BJ (cell line): Measurements from ENCODE around the gene TNFSF13. TPM values are rescaled to one million over a fixed set of nuclear protein-coding genes. Genes with fewer than 3 reads are reported as not detected.
"Not testable (repeated sequence)": the region's sequence is repeated elsewhere in the genome, so short reads cannot be mapped to it uniquely, and the experiment has no call there.

Experiments used
- CTCF ChIA-PET: fragments of 350-600 bp; formaldehyde crosslinking; extraction: SDS; loops from one replicate; lab custom pipeline; 2021; ENCODE audit warnings: antibody characterized with exemption, inconsistent platforms; lab: Yijun Ruan, JAX
- POLR2A ChIA-PET: fragments of 300-600 bp; sonication (Branson Sonifier 250); formaldehyde crosslinking; extraction: SDS; loops from one replicate; lab custom pipeline; 2021; ENCODE audit warnings: antibody characterized with exemption; lab: Charles Lee
- DNase-seq: peaks from one replicate; pipeline ENCODE4 v3.0.0-alpha.2; 2011; ENCODE audit warnings: low read depth
- H3K27me3 ChIP-seq: 2 replicates; pipeline ENCODE4 v1.6.0; 2011; ENCODE audit warnings: low read length; ENCODE audit not compliant: control insufficient read depth, insufficient read depth
- H3K36me3 ChIP-seq: 2 replicates; pipeline ENCODE4 v1.5.1; 2011; ENCODE audit warnings: low read length; ENCODE audit not compliant: control insufficient read depth, insufficient read depth
- H3K4me3 ChIP-seq: 2 replicates; pipeline ENCODE4 v1.5.1; 2011; ENCODE audit warnings: low read depth, mild to moderate bottlenecking, control low read depth, low read length
- polyA plus RNA-seq: library from polyadenylated mRNA; depleted of rRNA; stranded (reverse); fragments of >200 nt; gene quantifications from 2 replicates; pipeline ENCODE4 v1.2.3, GENCODE V29; 2011
- TF ChIP-seq, protein P1 (sequence below): IDR thresholded peaks from 2 replicates; pipeline ENCODE4 v1.5.1; 2011; ENCODE audit warnings: low read depth, mild to moderate bottlenecking, control low read depth, inconsistent platforms, low read length, moderate library complexity; ENCODE audit not compliant: insufficient read depth

The TNFSF13 gene
- polyA plus RNA-seq, 1 experiment = 2.4 TPM

DNA sequence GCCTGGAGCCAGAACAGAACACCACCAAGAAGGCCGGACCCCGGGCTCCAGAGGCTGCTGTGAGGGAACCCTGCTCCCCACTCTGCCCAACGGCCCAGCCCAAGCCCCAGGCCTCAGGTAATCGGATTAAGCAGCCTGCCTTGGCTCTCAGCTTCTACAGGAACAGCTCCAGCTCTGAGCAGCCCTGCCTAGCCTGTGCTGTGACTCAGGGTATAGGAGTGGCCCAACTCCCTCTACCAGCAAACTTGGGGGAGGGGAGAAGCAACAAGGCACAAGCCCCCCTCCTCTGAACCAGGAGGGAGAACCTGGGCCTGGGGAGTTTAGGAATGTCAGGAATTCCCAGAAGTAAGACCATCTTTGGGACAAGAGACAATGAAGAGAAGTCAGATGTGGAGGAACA is 32.2 kb downstream of the TNFSF13 start:
- TF ChIP-seq, protein P1, sequence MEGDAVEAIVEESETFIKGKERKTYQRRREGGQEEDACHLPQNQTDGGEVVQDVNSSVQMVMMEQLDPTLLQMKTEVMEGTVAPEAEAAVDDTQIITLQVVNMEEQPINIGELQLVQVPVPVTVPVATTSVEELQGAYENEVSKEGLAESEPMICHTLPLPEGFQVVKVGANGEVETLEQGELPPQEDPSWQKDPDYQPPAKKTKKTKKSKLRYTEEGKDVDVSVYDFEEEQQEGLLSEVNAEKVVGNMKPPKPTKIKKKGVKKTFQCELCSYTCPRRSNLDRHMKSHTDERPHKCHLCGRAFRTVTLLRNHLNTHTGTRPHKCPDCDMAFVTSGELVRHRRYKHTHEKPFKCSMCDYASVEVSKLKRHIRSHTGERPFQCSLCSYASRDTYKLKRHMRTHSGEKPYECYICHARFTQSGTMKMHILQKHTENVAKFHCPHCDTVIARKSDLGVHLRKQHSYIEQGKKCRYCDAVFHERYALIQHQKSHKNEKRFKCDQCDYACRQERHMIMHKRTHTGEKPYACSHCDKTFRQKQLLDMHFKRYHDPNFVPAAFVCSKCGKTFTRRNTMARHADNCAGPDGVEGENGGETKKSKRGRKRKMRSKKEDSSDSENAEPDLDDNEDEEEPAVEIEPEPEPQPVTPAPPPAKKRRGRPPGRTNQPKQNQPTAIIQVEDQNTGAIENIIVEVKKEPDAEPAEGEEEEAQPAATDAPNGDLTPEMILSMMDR = no peak
- ChIA-PET POLR2A (no interaction called here), CTCF (interaction anchor here (1.1 to 4.3 kb wide), 11 partner anchors 10 to 147 kb away, joined by 3 to 29 read pairs (median 11); partner anchors contain the start of genes CD68, TNFSF13, TP53 and WRAP53)
- Histone ChIP-seq H3K27me3 (no peaks in the 10 kb centered on the region), H3K4me3 (no peak overlapping the region), H3K36me3 (peaks cover 24% of the 10 kb centered on the region)
- no peak for DNase-seq

DNA sequence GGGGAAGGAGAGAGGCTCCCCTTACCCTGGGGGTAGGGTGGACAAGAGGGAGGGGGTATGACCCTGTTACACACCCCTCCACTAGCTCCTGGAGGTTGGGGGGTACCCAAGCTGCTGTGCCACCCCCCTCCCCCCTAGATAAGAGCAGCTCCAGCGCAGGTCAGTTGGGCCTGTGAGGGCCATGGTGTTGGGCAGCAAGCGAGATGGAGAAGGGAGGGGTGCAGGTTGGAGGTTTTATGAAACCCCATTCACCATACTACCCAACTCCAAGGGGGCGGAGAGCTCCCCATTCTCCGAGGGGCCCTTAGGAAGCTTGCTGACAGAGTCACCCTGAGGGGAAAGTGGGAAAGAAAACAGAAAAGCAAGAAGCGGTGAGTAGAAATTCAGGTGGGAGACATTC is 33.0 kb downstream of the TNFSF13 start:
- ChIA-PET POLR2A (no interaction called here), CTCF (interaction anchor here (0.5 to 1.4 kb wide), 4 partner anchors 13 to 83 kb away, joined by 3 to 4 read pairs (median 4); no protein-coding TSS in a partner anchor)
- Histone ChIP-seq H3K36me3 (peaks cover 21% of the 10 kb centered on the region), H3K4me3 (no peak overlapping the region), H3K27me3 (no peaks in the 10 kb centered on the region)
- TF ChIP-seq, protein P1 = no peak
- DNase-seq = no peak

DNA sequence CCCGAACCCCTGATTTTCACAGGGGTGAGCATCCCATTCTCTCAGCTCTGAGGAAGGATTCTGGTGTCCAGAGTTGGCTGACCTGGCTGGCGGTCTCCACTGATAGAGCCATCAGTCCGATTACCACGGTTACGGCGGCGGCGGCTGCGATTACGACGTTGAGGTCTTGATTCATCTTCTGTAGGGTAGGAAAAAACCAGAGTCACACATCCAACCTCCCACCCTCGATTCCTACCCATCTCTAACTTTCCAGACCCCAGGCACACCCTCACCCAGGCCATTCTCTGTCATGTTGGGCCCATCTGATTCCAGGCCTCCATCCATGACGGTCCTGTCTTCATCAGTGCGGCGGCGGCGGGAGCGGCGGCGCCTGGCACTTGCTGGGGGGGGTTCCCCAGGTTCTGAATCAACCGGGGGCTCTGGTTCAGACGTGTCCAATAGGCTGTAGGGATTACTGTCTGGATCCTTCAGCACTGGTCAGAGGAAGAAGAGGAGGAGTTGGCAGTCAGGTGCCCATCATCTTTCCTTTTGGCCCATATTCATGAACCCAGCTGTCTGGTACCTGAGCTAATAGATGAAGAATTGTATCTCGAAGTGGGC is 34.0 kb downstream of the TNFSF13 start:
- TF ChIP-seq, protein P1 = no peak
- H3K36me3 ChIP-seq = peaks cover 21% of the 10 kb centered on the region
- ChIA-PET POLR2A (interaction anchor here (0.6 kb wide), 1 partner anchor 351 kb away, joined by 4 read pairs; no protein-coding TSS in a partner anchor), CTCF (interaction anchor here (1.3 to 1.4 kb wide), 2 partner anchors 9 to 32 kb away, joined by 4 to 7 read pairs; partner anchors contain the start of gene MPDU1)
- no peak overlapping the region for H3K4me3 ChIP-seq
- DNase-seq = no peak
- H3K27me3 ChIP-seq = no peaks in the 10 kb centered on the region

DNA sequence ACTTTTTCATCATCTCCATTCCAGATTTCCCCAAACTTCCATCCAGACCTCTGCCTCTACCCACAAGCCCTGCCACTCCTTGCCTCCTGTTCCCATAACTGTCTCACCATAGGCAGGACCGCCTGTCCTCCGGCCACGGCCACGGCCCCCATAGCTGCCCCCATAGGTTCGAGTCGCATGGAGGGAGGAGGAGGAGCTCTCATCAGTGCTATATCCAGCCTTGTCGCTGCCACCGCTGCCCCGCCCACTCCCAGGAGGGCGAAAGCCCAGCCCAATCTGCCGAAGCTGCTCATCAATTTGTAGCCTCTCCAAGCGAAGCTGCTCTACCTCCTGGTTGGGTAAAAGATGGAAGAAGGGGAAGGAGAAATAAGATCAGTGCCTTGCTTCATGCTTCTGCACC is 34.7 kb downstream of the TNFSF13 start:
- Histone ChIP-seq H3K36me3 (peaks cover 21% of the 10 kb centered on the region), H3K4me3 (no peak overlapping the region), H3K27me3 (no peaks in the 10 kb centered on the region)
- TF ChIP-seq, protein P1 = no peak
- ChIA-PET CTCF (interaction anchor here (1.4 to 1.7 kb wide), 2 partner anchors 10 to 19 kb away, joined by 4 to 7 read pairs; partner anchors contain the start of gene MPDU1), POLR2A (no interaction called here)
- DNase-seq = no peak

DNA sequence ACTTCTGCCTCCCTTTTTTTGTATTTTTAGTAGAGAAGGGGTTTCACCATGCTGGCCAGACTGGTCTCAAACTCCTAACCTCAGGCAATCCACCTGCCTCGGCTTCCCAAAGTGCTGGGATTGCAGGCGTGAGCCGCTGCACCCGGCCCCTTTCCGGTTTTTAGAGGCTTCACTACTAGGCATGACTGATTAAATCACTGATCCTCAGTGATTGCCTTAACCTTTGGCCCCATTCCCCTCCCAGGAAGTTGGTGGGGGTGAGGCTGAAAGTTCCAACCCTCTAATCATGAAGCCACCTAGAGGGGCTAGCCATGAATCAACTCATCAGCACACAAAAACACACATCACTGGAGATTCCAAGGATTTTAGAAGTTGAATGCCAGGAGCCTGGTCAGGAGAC is 39.0 kb downstream of the TNFSF13 start:
- H3K27me3 ChIP-seq, H3K4me3 ChIP-seq, DNase-seq, POLR2A ChIA-PET, CTCF ChIA-PET: not testable (repeated sequence)
- peaks cover 30% of the 10 kb centered on the region for H3K36me3 ChIP-seq

DNA sequence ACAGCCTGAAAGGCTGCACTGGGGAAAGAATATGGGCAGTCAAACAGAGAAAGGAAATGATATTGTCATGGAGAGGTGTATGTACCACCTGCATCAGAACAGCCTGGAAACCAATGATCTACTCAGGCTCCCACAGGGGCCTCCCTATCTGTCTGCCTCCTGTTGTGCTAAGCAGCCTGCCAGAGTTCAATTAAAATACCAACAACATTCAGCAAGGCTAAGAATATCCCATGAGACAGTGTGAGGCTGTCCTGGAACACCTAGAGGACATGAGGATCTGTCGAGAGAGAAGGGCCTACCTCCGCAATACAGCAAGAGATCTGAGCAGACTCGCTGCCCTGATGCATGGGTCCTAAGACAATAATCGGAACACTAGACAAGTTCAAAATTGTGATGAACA is 47.7 kb downstream of the TNFSF13 start:
- no peak overlapping the region for H3K4me3 ChIP-seq
- TF ChIP-seq, protein P1 = no peak
- CTCF ChIA-PET = interaction anchor here (3.5 kb wide), 1 partner anchor 16 kb away, joined by 11 read pairs; the partner anchor contains the start of gene SOX15
- DNase-seq = no peak
- H3K36me3 ChIP-seq = peaks cover 16% of the 10 kb centered on the region
- POLR2A ChIA-PET = no interaction called here
- H3K27me3 ChIP-seq = no peaks in the 10 kb centered on the region
